ENCODE results near the gene EVX2. TPM values are rescaled to one million over a fixed set of nuclear protein-coding genes. Genes with fewer than 3 reads are reported as not detected.

Gene EVX2
- total and polyA plus RNA-seq, 9 of the 15 experiments (the other 6 are each of a cell fraction or from before 2014, with no cell fraction given): not detected

DNA sequence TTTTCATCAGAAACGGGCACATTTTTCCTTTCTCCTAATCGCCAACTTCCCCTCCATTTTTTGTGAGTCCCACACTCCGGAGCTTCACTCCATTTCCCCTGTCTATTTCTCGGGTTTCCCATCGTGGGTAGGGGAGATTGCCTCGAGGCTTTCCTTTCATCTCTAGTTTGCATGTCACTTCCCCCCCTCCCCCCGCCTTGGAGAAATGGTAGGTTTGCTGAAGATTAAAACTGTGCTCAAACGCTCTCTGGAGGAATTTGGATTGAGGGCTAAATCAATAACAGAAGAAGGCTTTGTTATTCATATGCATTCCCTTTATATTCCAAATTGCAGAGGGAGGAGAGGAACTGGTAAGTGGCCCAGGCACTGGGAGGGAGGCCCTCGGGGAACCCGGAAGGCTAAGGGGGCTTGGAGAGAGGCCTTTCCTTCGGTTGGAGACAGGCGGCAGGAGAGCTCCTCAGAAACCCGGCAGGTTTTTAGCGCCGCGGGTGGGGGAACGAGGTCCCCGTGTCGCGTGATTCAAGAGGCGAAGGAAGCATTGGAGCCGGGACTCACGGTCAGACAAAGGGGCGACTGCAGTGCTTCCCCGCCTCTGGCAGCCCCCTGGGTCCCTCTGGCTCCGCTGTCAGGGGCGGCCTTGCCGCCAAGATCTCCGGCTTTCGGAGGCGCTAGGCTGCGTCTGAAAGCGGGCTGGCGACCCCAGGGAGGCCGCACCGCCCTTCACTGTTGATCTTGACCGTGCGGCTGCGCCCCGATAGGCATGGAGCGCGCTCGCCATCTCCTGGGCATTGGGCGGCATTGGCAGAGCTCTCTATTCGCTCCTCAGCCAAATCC, 13.4 kb upstream of the EVX2 start (continued):
- TF ChIP-seq, protein P1, sequence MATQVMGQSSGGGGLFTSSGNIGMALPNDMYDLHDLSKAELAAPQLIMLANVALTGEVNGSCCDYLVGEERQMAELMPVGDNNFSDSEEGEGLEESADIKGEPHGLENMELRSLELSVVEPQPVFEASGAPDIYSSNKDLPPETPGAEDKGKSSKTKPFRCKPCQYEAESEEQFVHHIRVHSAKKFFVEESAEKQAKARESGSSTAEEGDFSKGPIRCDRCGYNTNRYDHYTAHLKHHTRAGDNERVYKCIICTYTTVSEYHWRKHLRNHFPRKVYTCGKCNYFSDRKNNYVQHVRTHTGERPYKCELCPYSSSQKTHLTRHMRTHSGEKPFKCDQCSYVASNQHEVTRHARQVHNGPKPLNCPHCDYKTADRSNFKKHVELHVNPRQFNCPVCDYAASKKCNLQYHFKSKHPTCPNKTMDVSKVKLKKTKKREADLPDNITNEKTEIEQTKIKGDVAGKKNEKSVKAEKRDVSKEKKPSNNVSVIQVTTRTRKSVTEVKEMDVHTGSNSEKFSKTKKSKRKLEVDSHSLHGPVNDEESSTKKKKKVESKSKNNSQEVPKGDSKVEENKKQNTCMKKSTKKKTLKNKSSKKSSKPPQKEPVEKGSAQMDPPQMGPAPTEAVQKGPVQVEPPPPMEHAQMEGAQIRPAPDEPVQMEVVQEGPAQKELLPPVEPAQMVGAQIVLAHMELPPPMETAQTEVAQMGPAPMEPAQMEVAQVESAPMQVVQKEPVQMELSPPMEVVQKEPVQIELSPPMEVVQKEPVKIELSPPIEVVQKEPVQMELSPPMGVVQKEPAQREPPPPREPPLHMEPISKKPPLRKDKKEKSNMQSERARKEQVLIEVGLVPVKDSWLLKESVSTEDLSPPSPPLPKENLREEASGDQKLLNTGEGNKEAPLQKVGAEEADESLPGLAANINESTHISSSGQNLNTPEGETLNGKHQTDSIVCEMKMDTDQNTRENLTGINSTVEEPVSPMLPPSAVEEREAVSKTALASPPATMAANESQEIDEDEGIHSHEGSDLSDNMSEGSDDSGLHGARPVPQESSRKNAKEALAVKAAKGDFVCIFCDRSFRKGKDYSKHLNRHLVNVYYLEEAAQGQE (IDR thresholded peaks at IDR 0.05; ENCODE audit: borderline replicate concordance): peak; percentile 65; the same call in 1 of the 2 replicates
- TF ChIP-seq, protein P1 (CRISPR knock-in tag; IDR thresholded peaks at IDR 0.05; ENCODE audit: low read depth): no peak
- TF ChIP-seq ZNF41 (CRISPR knock-in tag; conservative IDR thresholded peaks at IDR 0.05): 0 out of 2 replicates have a peak, but pooled peaks have one; percentile 18
- peak; percentile 47 for TF ChIP-seq ESRRA (IDR thresholded peaks at IDR 0.05; ENCODE audit: borderline replicate concordance, low read depth)
- 0 out of 2 replicates have a peak, but pooled peaks have one; percentile 8 for TF ChIP-seq BHLHE40 (IDR thresholded peaks at IDR 0.05; ENCODE audit: low read length)
- peak; percentile 16 for TF ChIP-seq HMGN3 (IDR thresholded peaks at IDR 0.05; ENCODE audit: borderline replicate concordance, extremely low read depth, insufficient read length, low read depth, low read length)
- 0 out of 2 replicates have a peak, but pooled peaks have one; percentile 21 for TF ChIP-seq JUND (IDR thresholded peaks at IDR 0.05; ENCODE audit: borderline replicate concordance, low read depth, low read length)
- no peak for TF ChIP-seq JUND (tag; IDR thresholded peaks at IDR 0.05; ENCODE audit: borderline replicate concordance, low read depth, low read length)
- TF ChIP-seq NONO (IDR thresholded peaks at IDR 0.05; ENCODE audit: low read depth in 2 of 2, low read length in 1 of 2): 0 out of 4 replicates have a peak, but pooled peaks of 1 of the 2 experiments have one; percentile 11
- TF ChIP-seq, protein P2, sequence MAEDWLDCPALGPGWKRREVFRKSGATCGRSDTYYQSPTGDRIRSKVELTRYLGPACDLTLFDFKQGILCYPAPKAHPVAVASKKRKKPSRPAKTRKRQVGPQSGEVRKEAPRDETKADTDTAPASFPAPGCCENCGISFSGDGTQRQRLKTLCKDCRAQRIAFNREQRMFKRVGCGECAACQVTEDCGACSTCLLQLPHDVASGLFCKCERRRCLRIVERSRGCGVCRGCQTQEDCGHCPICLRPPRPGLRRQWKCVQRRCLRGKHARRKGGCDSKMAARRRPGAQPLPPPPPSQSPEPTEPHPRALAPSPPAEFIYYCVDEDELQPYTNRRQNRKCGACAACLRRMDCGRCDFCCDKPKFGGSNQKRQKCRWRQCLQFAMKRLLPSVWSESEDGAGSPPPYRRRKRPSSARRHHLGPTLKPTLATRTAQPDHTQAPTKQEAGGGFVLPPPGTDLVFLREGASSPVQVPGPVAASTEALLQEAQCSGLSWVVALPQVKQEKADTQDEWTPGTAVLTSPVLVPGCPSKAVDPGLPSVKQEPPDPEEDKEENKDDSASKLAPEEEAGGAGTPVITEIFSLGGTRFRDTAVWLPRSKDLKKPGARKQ (CRISPR knock-in tag; IDR thresholded peaks at IDR 0.05): no peak
- TF ChIP-seq ZNF384 (IDR thresholded peaks at IDR 0.05; ENCODE audit: low read depth, low read length): no peak
- TF ChIP-seq ZNF174 (CRISPR knock-in tag; IDR thresholded peaks at IDR 0.05): no peak
- TF ChIP-seq, protein P3, sequence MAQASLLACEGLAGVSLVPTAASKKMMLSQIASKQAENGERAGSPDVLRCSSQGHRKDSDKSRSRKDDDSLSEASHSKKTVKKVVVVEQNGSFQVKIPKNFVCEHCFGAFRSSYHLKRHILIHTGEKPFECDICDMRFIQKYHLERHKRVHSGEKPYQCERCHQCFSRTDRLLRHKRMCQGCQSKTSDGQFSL (CRISPR knock-in tag; IDR thresholded peaks at IDR 0.05): no peak
- TF ChIP-seq, protein P3 (tag; IDR thresholded peaks at IDR 0.05): 0 out of 4 replicates have a peak, but pooled peaks of 1 of the 2 experiments have one; percentile 42
- peak; percentile 61; the same call in 1 of the 2 replicates for TF ChIP-seq ZNF766 (CRISPR knock-in tag; conservative IDR thresholded peaks at IDR 0.05)
- TF ChIP-seq SPI1 (IDR thresholded peaks at IDR 0.05; ENCODE audit: borderline replicate concordance, low read depth, low read length): 0 out of 2 replicates have a peak, but pooled peaks have one; percentile 17
